AML-193 (cell line): ENCODE results near the gene LONRF2.
"Not testable (repeated sequence)": the region's sequence is repeated elsewhere in the genome, so short reads cannot be mapped to it uniquely, and the experiment has no call there.

Experiments
- DNase-seq, 2 experiments: peaks; one replicate each; lab custom pipeline; 2025; lab: John Stamatoyannopoulos, UW

LONRF2 gene

DNA sequence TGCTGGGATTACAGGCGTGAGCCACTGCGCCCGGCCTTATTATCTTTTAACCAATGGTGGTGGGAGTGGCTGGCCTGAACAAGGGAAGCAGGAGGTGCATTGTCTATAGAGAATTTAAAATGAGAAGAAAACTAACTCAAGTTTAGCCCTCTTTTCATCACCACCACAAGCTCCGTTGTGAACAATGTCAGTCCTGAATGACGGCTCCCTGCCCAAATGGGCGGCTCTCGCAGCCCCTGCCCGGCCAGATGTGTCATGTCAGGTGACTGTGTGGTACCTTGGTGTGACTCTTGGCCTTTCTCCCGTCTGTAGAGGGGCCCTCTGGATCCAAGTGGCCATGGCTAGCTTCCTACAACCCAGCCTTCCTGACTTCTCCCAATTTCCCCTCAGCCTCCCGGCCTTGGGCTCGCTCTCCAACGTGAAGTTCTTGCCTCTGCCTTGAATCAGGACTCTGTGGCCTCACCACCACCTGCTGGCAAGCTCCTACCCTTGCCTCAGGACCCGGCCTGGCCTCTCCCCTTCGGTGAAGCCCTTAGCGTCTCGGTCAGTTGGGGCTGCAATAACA is 67.6 kb downstream of the LONRF2 start:
- no peak for DNase-seq

DNA sequence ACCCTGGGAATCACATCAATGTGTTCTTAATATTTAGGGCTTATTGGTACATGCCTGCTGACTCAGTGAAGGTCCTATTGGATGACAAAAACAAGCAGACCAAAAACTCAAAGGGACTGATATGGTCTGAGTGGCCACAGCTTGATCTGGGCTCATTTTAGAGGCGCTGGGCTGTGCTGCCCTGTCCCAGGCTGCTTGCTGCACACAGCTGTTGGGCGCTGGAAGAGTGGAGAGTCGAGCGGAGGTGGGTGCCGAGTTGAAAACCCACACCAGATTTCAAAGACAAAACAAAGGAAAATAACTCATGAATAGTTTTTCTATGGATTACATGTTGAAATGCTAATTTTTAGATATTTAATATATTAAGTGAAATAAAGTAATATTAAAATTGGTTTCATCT is 68.5 kb downstream of the LONRF2 start:
- no peak for DNase-seq

- no peak for DNase-seq
Measured at GRCh38 chr2:100252811-100253698, 69.2 kb downstream of the LONRF2 start.

DNA sequence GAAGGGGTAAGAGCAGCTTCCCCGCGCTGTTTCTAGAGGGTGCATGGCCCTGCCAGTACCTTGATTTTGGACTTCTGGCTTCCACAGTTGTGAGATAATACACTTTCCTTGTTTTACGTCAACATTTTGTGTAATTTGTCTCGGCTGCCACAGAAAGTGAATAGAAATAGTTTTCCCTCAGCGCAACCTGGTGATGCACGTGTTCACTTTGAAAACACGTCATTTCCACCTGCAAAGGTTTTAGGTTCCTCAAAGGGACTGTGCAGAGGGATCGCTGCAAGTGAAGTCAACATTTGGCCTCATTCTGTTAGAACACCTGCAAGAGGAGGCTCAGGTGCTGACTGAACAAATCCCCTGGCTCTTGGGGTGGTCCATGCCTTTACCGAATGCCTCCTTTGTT is 71.7 kb downstream of the LONRF2 start:
- no peak for DNase-seq

DNA sequence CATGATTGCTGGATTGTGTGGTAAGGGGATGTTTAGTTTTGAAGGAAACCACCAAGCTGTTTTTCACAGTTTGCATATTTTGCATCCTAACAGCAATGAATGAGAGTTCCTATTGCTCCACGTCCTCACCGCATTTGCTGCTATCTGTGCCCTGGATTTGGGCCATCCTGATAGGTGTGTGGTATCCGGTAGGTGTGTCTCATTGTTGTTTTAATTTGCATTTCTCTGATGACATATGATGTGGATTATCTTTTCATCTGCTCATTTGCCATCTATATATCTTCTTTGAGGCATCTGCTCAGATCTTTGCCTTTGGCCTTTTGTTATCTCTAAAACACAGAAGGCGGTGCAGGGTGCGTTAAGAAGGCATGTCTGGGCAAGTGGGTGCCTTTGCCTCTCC is 73.3 kb downstream of the LONRF2 start:
- no peak for DNase-seq

GRCh38 chr2:100248556-100248955 is 73.7 kb downstream of the LONRF2 start:
- not testable (repeated sequence) for DNase-seq

- DNase-seq = no peak
Measured at GRCh38 chr2:100248044-100248330, 74.3 kb downstream of the LONRF2 start.

- no peak for DNase-seq
Measured at GRCh38 chr2:100247256-100248043, 74.9 kb downstream of the LONRF2 start.

DNA sequence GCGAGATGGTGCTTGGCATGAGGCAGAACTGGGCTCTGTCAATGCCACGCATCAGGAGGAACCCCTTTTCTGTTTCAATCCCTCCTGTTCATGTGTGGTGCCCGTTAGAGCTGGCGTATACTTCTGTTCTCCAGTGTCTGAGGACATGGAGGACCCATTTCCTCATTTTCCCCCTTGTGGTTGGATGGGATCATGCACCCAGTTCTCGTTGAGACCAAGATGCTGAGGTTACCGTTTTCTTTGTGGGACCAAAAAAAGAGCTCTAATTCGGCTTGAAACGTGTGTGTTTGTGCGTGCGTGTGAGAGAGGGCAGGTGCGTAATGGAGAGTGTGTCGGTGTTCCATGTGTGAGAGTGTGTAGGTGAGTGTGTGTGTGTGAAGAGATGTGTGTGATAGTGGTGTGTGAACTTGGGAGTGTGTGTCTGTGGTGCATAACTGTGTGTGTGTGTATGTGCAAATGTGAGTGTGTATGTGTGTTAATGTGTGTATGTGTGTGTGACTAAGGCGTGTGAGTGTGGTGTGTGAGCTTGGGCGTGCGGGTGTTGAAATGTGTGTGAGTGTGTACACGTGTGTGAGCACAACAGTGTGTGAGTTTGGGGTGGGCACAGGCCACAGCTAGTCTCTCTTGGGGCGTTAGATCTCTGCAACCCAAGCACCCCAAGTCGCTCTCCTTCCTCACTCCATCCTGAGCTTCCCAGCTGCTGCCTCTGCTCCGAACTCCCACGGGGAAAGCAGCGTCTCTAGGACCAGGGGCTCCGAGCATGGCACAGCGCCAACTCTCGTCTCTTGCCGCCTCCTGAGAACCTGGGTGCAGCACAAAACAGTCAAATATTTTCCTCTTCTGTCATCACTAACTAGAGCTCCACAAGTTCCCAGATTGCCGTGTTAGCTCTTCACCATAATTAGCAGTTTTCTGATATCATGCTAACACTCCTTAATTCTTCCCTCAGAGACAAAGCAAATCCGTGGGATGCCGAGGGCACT is 75.8 kb downstream of the LONRF2 start:
- DNase-seq = peak in 1 of 2 experiments; percentile 1

DNA sequence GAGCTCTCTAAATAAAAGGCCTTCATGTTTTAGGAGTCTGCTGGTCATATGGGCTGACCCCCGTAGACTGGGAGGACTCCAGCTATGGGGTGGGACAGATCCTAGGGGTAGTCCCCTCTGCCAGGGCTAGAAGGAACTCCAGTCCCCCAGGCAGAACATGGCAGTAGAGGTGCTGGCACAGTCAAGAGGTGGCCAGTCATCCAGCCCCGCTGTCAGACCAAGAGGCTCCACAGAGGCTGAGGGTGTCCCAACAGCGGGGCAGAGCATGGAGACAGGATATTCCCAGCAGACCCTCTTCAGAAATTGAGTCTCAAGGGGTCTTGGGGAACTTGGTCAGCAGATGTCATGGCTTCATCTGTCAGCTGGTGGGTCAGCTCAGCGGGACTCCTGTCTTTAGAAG is 76.6 kb downstream of the LONRF2 start:
- no peak for DNase-seq

- DNase-seq = no peak
Measured at GRCh38 chr2:100244881-100245605, 77.3 kb downstream of the LONRF2 start.

GRCh38 chr2:100243631-100244030 is 78.7 kb downstream of the LONRF2 start:
- no peak for DNase-seq

DNA sequence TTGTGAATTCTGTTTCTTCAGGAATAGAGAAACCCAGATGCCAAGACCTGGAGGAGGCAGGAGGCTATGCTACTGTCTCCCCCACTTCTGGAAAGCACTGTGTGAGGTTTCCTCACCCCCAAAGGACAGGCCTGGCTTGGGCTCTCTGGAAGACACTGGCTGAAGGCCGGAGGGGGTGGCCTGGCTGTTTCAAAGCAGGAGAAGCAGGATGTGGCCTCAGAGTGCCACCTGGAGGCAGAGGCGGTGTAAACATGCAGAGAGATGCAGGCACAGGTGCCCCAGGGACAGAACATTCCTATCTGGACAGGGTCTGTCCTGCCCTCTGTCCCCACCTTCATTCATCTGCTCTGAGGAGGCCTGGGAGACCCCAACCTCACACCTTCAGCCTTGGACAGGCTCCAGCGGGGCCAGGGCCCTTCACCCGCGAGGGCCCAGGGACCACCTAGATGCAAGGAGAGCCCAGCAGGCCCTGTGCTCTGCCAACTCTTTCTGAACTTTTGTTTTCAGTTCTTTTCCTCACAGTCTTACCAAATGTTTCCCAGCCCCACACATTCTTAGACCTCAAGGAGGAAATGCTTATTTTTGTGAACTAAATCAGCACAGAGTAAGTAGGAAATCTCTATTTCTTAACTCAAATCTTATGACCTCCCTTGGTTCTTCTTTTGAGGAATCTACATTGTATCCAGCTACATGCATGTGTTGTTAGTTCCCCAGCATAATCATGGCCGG is 79.2 kb downstream of the LONRF2 start:
- DNase-seq = peak; percentile 5 to 31

DNA sequence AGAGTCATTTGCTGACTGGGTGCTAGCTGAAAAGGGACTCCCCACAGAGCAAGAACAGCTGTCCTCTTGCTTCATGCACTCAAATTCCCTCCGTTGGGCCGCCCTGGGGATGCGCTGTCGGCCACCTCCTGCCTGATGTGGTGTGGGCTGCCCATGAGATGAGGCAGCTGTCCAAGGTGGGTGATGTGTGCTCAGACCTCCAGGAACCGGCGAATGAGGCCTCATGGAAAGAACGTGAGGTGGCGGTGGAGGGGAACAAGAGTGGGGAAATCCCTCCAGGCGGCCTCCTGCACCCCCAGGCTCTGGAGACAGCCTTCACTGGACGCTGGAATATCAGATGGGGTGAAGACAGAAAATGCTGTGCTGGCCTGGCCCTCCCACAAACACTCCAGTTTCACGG is 79.8 kb downstream of the LONRF2 start:
- no peak for DNase-seq

GRCh38 chr2:100241236-100241635 is 81.1 kb downstream of the LONRF2 start:
- DNase-seq = no peak

- DNase-seq = no peak
Measured at GRCh38 chr2:100240386-100240785, 81.9 kb downstream of the LONRF2 start.

DNA sequence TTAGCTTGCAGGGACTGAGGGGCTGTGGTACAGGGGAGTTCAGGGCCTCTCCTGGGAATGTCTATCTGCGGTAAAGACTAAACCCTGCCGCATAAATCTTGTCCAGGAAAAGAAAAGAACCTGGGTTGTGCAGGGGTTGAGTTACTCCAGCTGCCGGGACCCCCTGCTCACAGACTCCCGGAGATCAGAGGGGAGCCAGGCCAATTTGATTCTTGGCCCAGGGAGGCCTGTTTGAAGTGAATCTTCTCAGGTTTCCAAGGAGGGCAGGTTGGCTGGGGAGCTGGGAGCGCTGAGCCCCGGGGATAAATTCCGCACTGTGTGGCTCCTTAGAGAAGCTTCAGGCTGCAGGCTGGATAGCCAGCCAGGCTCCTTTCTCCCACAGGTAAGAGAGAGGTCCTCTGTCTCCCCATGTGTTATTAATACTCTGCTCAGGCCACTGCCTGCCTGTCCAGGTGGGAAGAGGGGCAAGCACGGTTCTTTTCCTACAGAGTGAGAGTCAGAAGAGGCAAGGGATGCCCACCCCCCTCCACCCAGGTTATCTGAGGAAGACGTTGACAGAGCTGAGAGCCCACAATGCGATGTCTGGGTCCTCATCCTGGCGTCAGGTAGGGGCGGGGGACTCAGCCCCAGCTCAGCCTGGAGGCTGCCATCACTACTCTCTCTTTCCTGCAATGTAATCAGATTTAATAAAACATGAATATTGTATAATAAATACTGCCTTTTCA is 82.7 kb downstream of the LONRF2 start:
- DNase-seq = no peak

GRCh38 chr2:100238471-100238870 is 83.8 kb downstream of the LONRF2 start:
- DNase-seq = no peak

GRCh38 chr2:100237770-100238169 is 84.5 kb downstream of the LONRF2 start:
- DNase-seq = no peak

- no peak for DNase-seq
Measured at GRCh38 chr2:100237163-100237562, 85.1 kb downstream of the LONRF2 start.
